HG03159 (cell line): Measurements from ENCODE around the gene BBS9.

ENCODE experiments used
- ATAC-seq: cut with Tn5 transposase; IDR thresholded peaks from one replicate; pipeline ENCODE4 v1.9.1; 2021; ENCODE audit warnings: mild to moderate bottlenecking, moderate library complexity; ENCODE audit not compliant: unreplicated experiment

Gene BBS9

GRCh38 chr7:33422825-33423645 is 293.7 kb downstream of the BBS9 start:
- ATAC-seq = peak; percentile 39

- peak; percentile 90 for ATAC-seq
These were observed 294.3 kb downstream of the BBS9 start for GRCh38 chr7:33423646-33424020.

- ATAC-seq = no peak
These were observed 296.0 kb downstream of the BBS9 start for GRCh38 chr7:33425395-33425794.

GRCh38 chr7:33425929-33426678 is 296.7 kb downstream of the BBS9 start:
- no peak for ATAC-seq

GRCh38 chr7:33428415-33428814 is 299.1 kb downstream of the BBS9 start:
- no peak for ATAC-seq

GRCh38 chr7:33431543-33431942 is 302.2 kb downstream of the BBS9 start:
- ATAC-seq = no peak

- ATAC-seq = no peak
These were observed 303.5 kb downstream of the BBS9 start for GRCh38 chr7:33432821-33433220.

GRCh38 chr7:33433357-33433756 is 304.0 kb downstream of the BBS9 start:
- no peak for ATAC-seq

- no peak for ATAC-seq
These were observed 315.1 kb downstream of the BBS9 start for GRCh38 chr7:33444511-33444910.

- no peak for ATAC-seq
These were observed 317.2 kb downstream of the BBS9 start for GRCh38 chr7:33446551-33446950.

GRCh38 chr7:33448035-33448434 is 318.7 kb downstream of the BBS9 start:
- no peak for ATAC-seq

- no peak for ATAC-seq
These were observed 320.5 kb downstream of the BBS9 start for GRCh38 chr7:33449847-33450246.

GRCh38 chr7:33452805-33453502 is 323.6 kb downstream of the BBS9 start:
- ATAC-seq = no peak

- ATAC-seq = no peak
These were observed 327.7 kb downstream of the BBS9 start for GRCh38 chr7:33457039-33457438.

- ATAC-seq = no peak
These were observed 329.2 kb downstream of the BBS9 start for GRCh38 chr7:33458581-33458980.

GRCh38 chr7:33459340-33459751 is 330.0 kb downstream of the BBS9 start:
- no peak for ATAC-seq

- no peak for ATAC-seq
These were observed 333.8 kb downstream of the BBS9 start for GRCh38 chr7:33463131-33463530.

GRCh38 chr7:33466203-33466602 is 336.8 kb downstream of the BBS9 start:
- ATAC-seq = no peak

- no peak for ATAC-seq
These were observed 342.4 kb downstream of the BBS9 start for GRCh38 chr7:33471636-33472242.

- no peak for ATAC-seq
These were observed 343.1 kb downstream of the BBS9 start for GRCh38 chr7:33472348-33473025.
